GM18858 (cell line): ENCODE results near the gene VPS37C.

Experiments
- ATAC-seq: cut with Tn5 transposase; IDR thresholded peaks from one replicate; pipeline ENCODE4 v1.9.1; 2021; ENCODE audit not compliant: unreplicated experiment

VPS37C gene

GRCh38 chr11:61155741-61156140, 5.5 kb downstream of the VPS37C start:
- no peak for ATAC-seq

GRCh38 chr11:61155312-61155711, 5.9 kb downstream of the VPS37C start:
- ATAC-seq = no peak

GRCh38 chr11:61154528-61154927, 6.7 kb downstream of the VPS37C start:
- no peak for ATAC-seq

- ATAC-seq = no peak
Observed at GRCh38 chr11:61153593-61154095, 7.6 kb downstream of the VPS37C start.

- ATAC-seq = no peak
Observed at GRCh38 chr11:61152816-61153592, 8.2 kb downstream of the VPS37C start.

- ATAC-seq = no peak
Observed at GRCh38 chr11:61151545-61152252, 9.5 kb downstream of the VPS37C start.

GRCh38 chr11:61150706-61151544, 10.3 kb downstream of the VPS37C start:
- ATAC-seq = no peak

- ATAC-seq = no peak
Observed at GRCh38 chr11:61149624-61150615, 11.3 kb downstream of the VPS37C start.

DNA sequence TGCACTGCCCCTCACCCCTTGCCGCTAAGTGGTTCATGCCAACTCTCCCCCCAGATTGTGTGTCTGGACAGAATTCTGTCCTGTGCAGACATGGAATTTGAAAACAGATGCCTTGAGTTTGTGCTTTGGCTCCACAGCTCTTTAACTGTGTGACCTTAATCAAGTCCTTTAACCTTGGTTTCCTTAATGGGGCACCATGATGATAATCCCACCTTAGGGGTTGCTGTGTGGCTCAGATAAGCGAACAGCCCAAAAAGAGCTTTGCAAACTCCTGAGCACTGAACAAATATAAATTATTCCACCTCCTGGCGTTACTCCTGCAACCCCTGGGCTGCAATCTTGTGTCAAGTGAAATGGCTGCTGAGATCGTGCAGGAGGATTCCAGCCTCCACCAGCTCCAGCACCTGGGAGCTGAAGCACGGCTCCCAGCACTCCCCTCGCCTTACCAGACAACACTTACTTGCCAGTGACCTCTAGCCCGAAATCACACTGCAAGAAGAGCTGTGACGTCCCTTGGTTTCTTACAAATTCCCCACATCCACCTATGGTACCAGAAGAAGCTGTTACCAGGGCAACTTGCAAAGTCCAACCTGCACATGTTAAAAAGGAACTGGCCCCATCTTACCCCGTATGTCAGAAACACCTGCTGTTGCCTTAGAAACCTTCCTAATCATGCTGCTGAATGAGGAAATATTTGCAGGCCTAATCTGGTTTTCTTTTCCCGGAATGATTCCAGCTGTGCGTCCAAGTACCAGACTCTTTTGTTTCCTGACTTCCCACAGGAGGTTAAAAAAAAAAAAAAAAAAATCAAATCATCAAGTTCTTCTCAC, 13.2 kb downstream of the VPS37C start:
- ATAC-seq = no peak

DNA sequence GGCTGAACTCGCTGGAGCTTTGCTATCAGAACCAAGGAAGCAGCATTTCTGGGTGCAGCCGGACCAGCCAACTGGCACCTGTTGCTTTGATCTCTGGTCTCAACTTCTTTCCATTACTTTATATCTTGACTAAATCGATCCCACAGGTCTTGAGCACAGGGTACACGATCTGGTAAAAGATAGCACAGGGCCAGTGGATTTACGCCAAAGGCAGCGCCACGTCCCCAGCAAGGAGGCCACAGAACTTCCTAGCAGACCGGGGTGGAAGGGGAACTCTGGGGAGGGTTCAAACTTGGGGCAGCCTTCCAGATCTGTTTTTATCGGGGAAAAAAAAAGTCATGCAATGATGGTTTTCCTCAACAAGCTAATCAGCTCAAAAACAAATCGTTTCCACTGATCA, 14.0 kb downstream of the VPS37C start:
- no peak for ATAC-seq

- ATAC-seq = no peak
Observed at GRCh38 chr11:61146416-61146815, 14.8 kb downstream of the VPS37C start.

GRCh38 chr11:61145228-61146005, 15.8 kb downstream of the VPS37C start:
- no peak for ATAC-seq

DNA sequence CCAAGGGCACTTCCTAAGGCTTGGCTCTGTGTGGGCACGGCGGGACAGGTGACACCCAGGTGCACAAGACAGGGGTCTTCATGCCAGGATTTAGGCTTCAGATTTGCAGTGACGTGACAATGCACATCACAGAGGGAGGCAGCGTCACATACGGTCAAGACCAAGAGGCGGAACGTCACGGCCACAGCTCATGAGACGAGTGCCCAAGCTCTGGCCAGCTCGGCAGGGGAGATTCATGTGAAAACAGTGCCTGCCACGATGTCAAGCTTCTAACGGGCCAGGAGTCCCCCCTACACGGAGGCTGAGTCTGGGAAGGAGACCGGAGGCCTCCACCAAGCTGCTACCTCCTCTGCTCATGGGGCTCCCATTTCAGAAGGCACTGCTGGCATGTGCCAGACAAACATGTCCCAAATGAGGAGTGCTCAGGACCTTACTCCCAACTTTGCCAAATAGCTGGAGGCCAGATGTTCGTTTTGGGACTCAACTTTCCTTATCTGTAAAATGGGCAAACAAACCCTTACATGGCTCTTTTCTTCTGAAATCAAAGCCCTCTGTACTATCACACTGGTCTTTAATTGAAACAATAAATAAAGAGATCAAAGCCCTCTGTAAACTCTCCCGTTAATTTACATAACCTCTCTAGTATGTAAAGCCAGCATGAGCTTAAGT, 16.6 kb downstream of the VPS37C start:
- ATAC-seq = no peak

- ATAC-seq = no peak
Observed at GRCh38 chr11:61142424-61142823, 18.8 kb downstream of the VPS37C start.

GRCh38 chr11:61141601-61142028, 19.6 kb downstream of the VPS37C start:
- no peak for ATAC-seq

DNA sequence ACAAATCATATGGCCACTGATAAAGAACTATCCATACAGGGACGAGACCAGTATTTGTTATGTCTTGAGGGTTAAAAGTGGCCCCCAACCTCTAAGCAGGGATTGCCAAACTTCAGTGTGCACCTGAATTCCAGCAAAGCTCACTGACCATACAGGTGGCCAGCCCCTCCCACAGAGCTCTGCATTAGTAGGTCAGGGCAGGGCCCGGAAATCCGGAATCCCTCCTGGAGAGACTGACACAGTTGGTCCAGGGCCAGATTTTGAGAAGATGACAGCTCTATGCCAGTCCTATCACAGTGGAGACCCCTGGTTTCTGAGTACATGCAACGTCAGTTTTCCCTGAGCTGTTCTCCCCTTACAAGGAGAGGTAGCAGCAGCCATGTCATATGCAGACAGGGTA, 20.8 kb downstream of the VPS37C start:
- ATAC-seq = no peak

DNA sequence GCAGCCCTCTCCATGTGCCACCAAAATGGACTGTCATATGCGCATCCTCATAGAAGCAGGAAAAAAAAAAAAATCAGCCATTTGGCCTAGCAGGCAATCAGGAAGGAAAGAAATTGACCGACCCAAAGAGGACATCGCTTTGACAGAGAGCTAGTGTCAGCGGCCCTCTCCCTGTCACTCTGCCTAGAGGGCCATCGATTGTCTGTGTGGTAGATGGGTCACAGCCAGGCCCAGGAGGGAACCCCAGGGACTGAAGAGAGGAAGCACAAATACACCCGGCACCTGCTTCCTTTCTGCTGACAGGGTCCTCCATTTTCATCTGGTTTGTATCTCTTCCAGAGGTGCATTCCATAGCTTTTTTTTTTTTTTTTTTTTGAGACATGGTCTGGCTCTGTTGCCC, 21.8 kb downstream of the VPS37C start:
- no peak for ATAC-seq

- ATAC-seq = no peak
Observed at GRCh38 chr11:61138935-61139334, 22.3 kb downstream of the VPS37C start.
